SH-SY5Y (cell line): ENCODE measurements around the gene SNX30.

Source experiments
- GATA2 ChIP-seq: IDR thresholded peaks from 2 replicates; pipeline ENCODE4 v1.6.1; 2011; ENCODE audit warnings: mild to moderate bottlenecking, low read depth, low read length
- GATA3 ChIP-seq: IDR thresholded peaks from 2 replicates; pipeline ENCODE4 v1.6.1; 2011; ENCODE audit warnings: low read depth, mild to moderate bottlenecking, low read length, moderate library complexity

GRCh38 chr9:112849363-112849922, 98.9 kb downstream of the SNX30 start:
- TF ChIP-seq GATA2 (no peak), GATA3 (no peak)
